H9 (cell line): Measurements from ENCODE around the gene AREG. TPM values are rescaled to one million over a fixed set of nuclear protein-coding genes. Genes with fewer than 3 reads are reported as not detected.

Experiments
- DNase-seq: peaks from one replicate; pipeline ENCODE4 v3.0.0-alpha.2; 2017
- H2AFZ ChIP-seq: one replicate; pipeline ENCODE4 v1.6.1; 2013; ENCODE audit warnings: mild to moderate bottlenecking, low read length, control low read depth, moderate library complexity
- H2AK5ac ChIP-seq: 2 replicates; pipeline ENCODE4 v1.6.1; 2013; ENCODE audit warnings: low read length, control low read depth, mixed read lengths; ENCODE audit not compliant: insufficient read length
- H2BK120ac ChIP-seq: one replicate; pipeline ENCODE4 v1.6.1; 2013; ENCODE audit warnings: low read depth, mild to moderate bottlenecking, low read length, control low read depth, inconsistent platforms; ENCODE audit not compliant: poor library complexity, severe bottlenecking
- H2BK12ac ChIP-seq: 2 replicates; pipeline ENCODE4 v1.6.1; 2013; ENCODE audit warnings: low read length, control low read depth, mixed read lengths, low read depth; ENCODE audit not compliant: insufficient read length
- H2BK15ac ChIP-seq: 2 replicates; pipeline ENCODE4 v1.6.1; 2013; ENCODE audit warnings: low read depth, low read length, control low read depth
- H2BK20ac ChIP-seq: one replicate; pipeline ENCODE4 v1.6.1; 2013; ENCODE audit warnings: low read depth, mild to moderate bottlenecking, low read length, control low read depth, inconsistent platforms; ENCODE audit not compliant: poor library complexity, severe bottlenecking
- H2BK5ac ChIP-seq: 2 replicates; pipeline ENCODE4 v1.6.1; 2013; ENCODE audit warnings: low read length, control low read depth, mixed read lengths; ENCODE audit not compliant: insufficient read length
- H3K14ac ChIP-seq: 2 replicates; pipeline ENCODE4 v1.6.1; 2013; ENCODE audit warnings: low read length, control low read depth; ENCODE audit not compliant: insufficient read depth
- H3K18ac ChIP-seq: 2 replicates; pipeline ENCODE4 v1.6.1; 2013; ENCODE audit warnings: low read depth, mild to moderate bottlenecking, mixed read lengths, low read length, control low read depth; ENCODE audit not compliant: insufficient read length
- H3K23ac ChIP-seq: 2 replicates; pipeline ENCODE4 v1.6.1; 2013; ENCODE audit warnings: low read length, control low read depth, mixed read lengths, low read depth; ENCODE audit not compliant: insufficient read length
- H3K23me2 ChIP-seq: 2 replicates; pipeline ENCODE4 v1.6.1; 2013; ENCODE audit warnings: low read depth, mild to moderate bottlenecking, mixed read lengths, low read length, control low read depth; ENCODE audit not compliant: insufficient read length, poor library complexity, severe bottlenecking
- H3K27ac ChIP-seq: 2 replicates; pipeline ENCODE4 v1.5.1; 2013; ENCODE audit warnings: low read length, control low read depth, mixed read lengths, low read depth; ENCODE audit not compliant: insufficient read length
- H3K27me3 ChIP-seq: 2 replicates; pipeline ENCODE4 v1.6.1; 2013; ENCODE audit warnings: low read length, control low read depth, inconsistent platforms; ENCODE audit not compliant: insufficient read depth
- H3K4ac ChIP-seq: 2 replicates; pipeline ENCODE4 v1.6.1; 2013; ENCODE audit warnings: low read depth, mild to moderate bottlenecking, control low read depth, inconsistent platforms, low read length, moderate library complexity
- H3K4me1 ChIP-seq: 2 replicates; pipeline ENCODE4 v1.6.1; 2013; ENCODE audit warnings: low read length, control low read depth, inconsistent platforms; ENCODE audit not compliant: insufficient read depth
- H3K4me2 ChIP-seq: 2 replicates; pipeline ENCODE4 v1.6.1; 2013; ENCODE audit warnings: low read length, control low read depth, mixed read lengths; ENCODE audit not compliant: insufficient read length, insufficient read depth
- H3K56ac ChIP-seq: 2 replicates; pipeline ENCODE4 v1.6.1; 2013; ENCODE audit warnings: low read depth, mild to moderate bottlenecking, mixed read lengths, low read length, control low read depth; ENCODE audit not compliant: insufficient read length
- H3K79me1 ChIP-seq: 2 replicates; pipeline ENCODE4 v1.6.1; 2013; ENCODE audit warnings: low read depth, mild to moderate bottlenecking, moderate library complexity, low read length, control low read depth, inconsistent platforms; ENCODE audit not compliant: insufficient read depth, poor library complexity, severe bottlenecking
- H3K79me2 ChIP-seq: 2 replicates; pipeline ENCODE4 v1.6.1; 2013; ENCODE audit warnings: low read length, control low read depth, inconsistent platforms; ENCODE audit not compliant: insufficient read depth
- H3K9ac ChIP-seq: 2 replicates; pipeline ENCODE4 v1.6.1; 2013; ENCODE audit warnings: low read length, control low read depth, mixed read lengths; ENCODE audit not compliant: insufficient read length; ENCODE audit errors: extremely low read depth
- H3K9me3 ChIP-seq: one replicate; pipeline ENCODE4 v1.6.1; 2013; ENCODE audit warnings: low read depth, low read length, inconsistent platforms; ENCODE audit not compliant: control insufficient read depth
- H3T11ph ChIP-seq: one replicate; pipeline ENCODE4 v1.6.1; 2013; ENCODE audit warnings: mild to moderate bottlenecking, low read length, control low read depth, inconsistent platforms
- H4K20me1 ChIP-seq: one replicate; pipeline ENCODE4 v1.6.1; 2013; ENCODE audit not compliant: control insufficient read depth, insufficient read length, insufficient read depth
- H4K5ac ChIP-seq: 2 replicates; pipeline ENCODE4 v1.6.1; 2013; ENCODE audit warnings: low read depth, mild to moderate bottlenecking, mixed read lengths, low read length, control low read depth; ENCODE audit not compliant: insufficient read length
- H4K8ac ChIP-seq: replicated peaks from 2 replicates; pipeline ENCODE4 v1.6.1; 2013; ENCODE audit warnings: low read length, control low read depth, mixed read lengths, low read depth; ENCODE audit not compliant: insufficient read length
- H4K91ac ChIP-seq: 2 replicates; pipeline ENCODE4 v1.6.1; 2013; ENCODE audit warnings: low read depth, mild to moderate bottlenecking, moderate library complexity, mixed read lengths, low read length, control low read depth; ENCODE audit not compliant: insufficient read length
- H3K27ac Mint-ChIP-seq, 3 experiments: 2 replicates in 2 of 3; 3 replicates in 1 of 3; pipeline ENCODE4 v1.8.0; 2020 to 2021; ENCODE audit warnings: mixed read lengths in 3 of 3, mild to moderate bottlenecking in 1 of 3, moderate library complexity in 1 of 3
- H3K27me3 Mint-ChIP-seq: 2 replicates; pipeline ENCODE4 v1.8.0; 2021; ENCODE audit warnings: low read depth, mild to moderate bottlenecking, moderate library complexity, mixed read lengths
- H3K36me3 Mint-ChIP-seq, 3 experiments: 2 replicates in 2 of 3; 3 replicates in 1 of 3; pipeline ENCODE4 v1.8.0; 2020 to 2021; ENCODE audit warnings: low read depth in 3 of 3, mixed read lengths in 3 of 3; ENCODE audit not compliant: insufficient read depth in 1 of 3
- H3K4me1 Mint-ChIP-seq, 2 experiments: 2 replicates each; pipeline ENCODE4 v1.8.0; 2020; ENCODE audit warnings: mixed read lengths in 2 of 2
- H3K4me3 Mint-ChIP-seq, 2 experiments: 2 replicates in 1 of 2; 3 replicates in 1 of 2; pipeline ENCODE4 v1.8.0; 2020 to 2021; ENCODE audit warnings: mild to moderate bottlenecking in 2 of 2, mixed read lengths in 2 of 2, moderate library complexity in 1 of 2
- H3K9me3 Mint-ChIP-seq, 2 experiments: 2 replicates in 1 of 2; 3 replicates in 1 of 2; pipeline ENCODE4 v1.8.0; 2020; ENCODE audit warnings: mild to moderate bottlenecking in 2 of 2, mixed read lengths in 2 of 2, moderate library complexity in 1 of 2
- WGBS: extraction: QIAGEN DNeasy Blood & Tissue Kit; methylation state at CpG from one replicate; pipeline ENCODE4 v1.1.7; 2013; ENCODE audit warnings: missing lambda C conversion rate, low lambda C conversion rate, mixed read lengths; ENCODE audit not compliant: insufficient read length; ENCODE audit errors: extremely low coverage; 5-methylcytosine and 5-hydroxymethylcytosine counted together
- total RNA-seq: library from RNA; stranded (reverse); gene quantifications from 2 replicates; pipeline ENCODE4 v1.2.1, GENCODE V29; 2021
- TF ChIP-seq, protein P1 (sequence below): fragments of 200-600 bp; sonication (generic); conservative IDR thresholded peaks from 3 replicates; pipeline ENCODE4 v1.8.0; 2021; ENCODE audit warnings: antibody characterized with exemption, mild to moderate bottlenecking

The AREG gene
- total RNA-seq, 1 experiment from 2014 or later: 0.28 TPM

- Mint-ChIP-seq H3K27ac (no peak overlapping the region), H3K9me3 (no peaks in the 10 kb centered on the region), H3K4me1 (peaks cover 0 to 6% of the 10 kb centered on the region in 2 experiments; a peak in 1 of 4 replicates), H3K27me3 (no peaks in the 10 kb centered on the region), H3K4me3 (no peak overlapping the region), H3K36me3 (no peaks in the 10 kb centered on the region; a peak in 1 of 7 replicates)
- H4K20me1 ChIP-seq: no peaks in the 10 kb centered on the region
- H3T11ph ChIP-seq: no peak overlapping the region
- H4K8ac ChIP-seq: no peak overlapping the region
- TF ChIP-seq, protein P1, sequence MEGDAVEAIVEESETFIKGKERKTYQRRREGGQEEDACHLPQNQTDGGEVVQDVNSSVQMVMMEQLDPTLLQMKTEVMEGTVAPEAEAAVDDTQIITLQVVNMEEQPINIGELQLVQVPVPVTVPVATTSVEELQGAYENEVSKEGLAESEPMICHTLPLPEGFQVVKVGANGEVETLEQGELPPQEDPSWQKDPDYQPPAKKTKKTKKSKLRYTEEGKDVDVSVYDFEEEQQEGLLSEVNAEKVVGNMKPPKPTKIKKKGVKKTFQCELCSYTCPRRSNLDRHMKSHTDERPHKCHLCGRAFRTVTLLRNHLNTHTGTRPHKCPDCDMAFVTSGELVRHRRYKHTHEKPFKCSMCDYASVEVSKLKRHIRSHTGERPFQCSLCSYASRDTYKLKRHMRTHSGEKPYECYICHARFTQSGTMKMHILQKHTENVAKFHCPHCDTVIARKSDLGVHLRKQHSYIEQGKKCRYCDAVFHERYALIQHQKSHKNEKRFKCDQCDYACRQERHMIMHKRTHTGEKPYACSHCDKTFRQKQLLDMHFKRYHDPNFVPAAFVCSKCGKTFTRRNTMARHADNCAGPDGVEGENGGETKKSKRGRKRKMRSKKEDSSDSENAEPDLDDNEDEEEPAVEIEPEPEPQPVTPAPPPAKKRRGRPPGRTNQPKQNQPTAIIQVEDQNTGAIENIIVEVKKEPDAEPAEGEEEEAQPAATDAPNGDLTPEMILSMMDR: no peak
- WGBS: no CpG with 5 or more reads among the region's 2 CpGs
- no peak overlapping the region for H3K18ac ChIP-seq
- no peak overlapping the region for H3K56ac ChIP-seq
- H4K91ac ChIP-seq: no peak overlapping the region
- H3K9me3 ChIP-seq: no peaks in the 10 kb centered on the region
- no peak overlapping the region for H2BK5ac ChIP-seq
- H3K23ac ChIP-seq: no peak overlapping the region
- H2BK20ac ChIP-seq: no peak overlapping the region
- no peak overlapping the region for H2BK15ac ChIP-seq
- no peak overlapping the region for H3K14ac ChIP-seq
- no peaks in the 10 kb centered on the region for H3K79me2 ChIP-seq
- no peaks in the 10 kb centered on the region for H3K79me1 ChIP-seq
- H2AK5ac ChIP-seq: no peak overlapping the region
- no peak overlapping the region for H3K4ac ChIP-seq
- no peak overlapping the region for H4K5ac ChIP-seq
- H3K27ac ChIP-seq: no peak overlapping the region
- H3K27me3 ChIP-seq: no peaks in the 10 kb centered on the region
- no peaks in the 10 kb centered on the region for H3K4me1 ChIP-seq
- H3K9ac ChIP-seq: no peak overlapping the region
- no peak overlapping the region for H2BK12ac ChIP-seq
- H3K23me2 ChIP-seq: no peaks in the 10 kb centered on the region
- H2BK120ac ChIP-seq: no peak overlapping the region
- DNase-seq: no peak
- no peak overlapping the region for H3K4me2 ChIP-seq
- H2AFZ ChIP-seq: no peak overlapping the region
Observed at GRCh38 chr4:74395633-74396032, 49.3 kb upstream of the AREG start.
